Uterus (tissue), 4 donors: ENCODE data around the gene NET1. TPM values are rescaled to one million over a fixed set of nuclear protein-coding genes. Genes with fewer than 3 reads are reported as not detected.

Source experiments
- DNase-seq, 2 donors: peaks; one replicate each; pipeline ENCODE4 v3.0.0-alpha.2; 2019 to 2020
- H3K27ac ChIP-seq, 2 donors: fragments of 200-600 bp; sonication (generic); 1 replicate in 1 of 2; 2 replicates in 1 of 2; pipeline ENCODE4 v1.5.1; 2016 to 2018
- H3K27me3 ChIP-seq, 2 donors: fragments of 200-600 bp; sonication (generic); one replicate each; pipeline ENCODE4 v1.5.1; 2018 to 2019; ENCODE audit warnings: control low read depth in 1 of 2
- H3K36me3 ChIP-seq, 2 donors: fragments of 200-600 bp; sonication (generic); one replicate each; pipeline ENCODE4 v1.5.1; 2019; ENCODE audit warnings: control low read depth in 1 of 2
- H3K4me1 ChIP-seq, 2 donors: fragments of 200-600 bp; sonication (generic); one replicate each; pipeline ENCODE4 v1.5.1; 2018 to 2019; ENCODE audit warnings: control low read depth in 1 of 2
- H3K4me3 ChIP-seq, 2 donors: fragments of 200-600 bp; sonication (generic); 1 replicate in 1 of 2; 2 replicates in 1 of 2; pipeline ENCODE4 v1.5.1; 2018 to 2019; ENCODE audit warnings: mild to moderate bottlenecking in 1 of 2
- H3K9me3 ChIP-seq, 2 donors: fragments of 200-600 bp; sonication (generic); one replicate each; pipeline ENCODE4 v1.5.1; 2019; ENCODE audit warnings: control low read depth in 1 of 2
- POLR2A ChIP-seq, 2 donors: fragments of 450-650 bp; IDR thresholded peaks; one replicate each; pipeline ENCODE4 v1.6.1; 2016; ENCODE audit warnings: antibody characterized with exemption in 2 of 2, mild to moderate bottlenecking in 1 of 2, moderate library complexity in 1 of 2
- intact Hi-C: fragments of 100-400 bp; cut with DNase I; formaldehyde crosslinking; loops from one replicate; pipeline ENCODE4 v1.15.1; 2023; ENCODE audit warnings: low total_unique reads
- total RNA-seq, 4 donors: library from RNA; depleted of rRNA in 3 of 4; stranded (reverse); fragments of >200 nt in 3 of 4; gene quantifications; one replicate each; pipeline versions ENCODE4 v1.1.0 to v1.2.4, GENCODE V29; 2014 to 2023
- TF ChIP-seq, protein P1 (sequence below), 4 experiments: fragments of 200-600 bp in 2 of 4; fragments of 450-650 bp in 2 of 4; sonication (generic) in 2 of 4; IDR thresholded peaks; one replicate each; pipeline ENCODE4 v1.5.1; 2016 to 2019; ENCODE audit warnings: antibody characterized with exemption in 4 of 4, mild to moderate bottlenecking in 2 of 4, moderate library complexity in 1 of 4
- donor health status: DM: yes; HTN: yes; CAD: no.

Gene NET1
- total RNA-seq, 4 donors from 2014 or later = 21.0 to 126 (median 87.0) TPM

DNA sequence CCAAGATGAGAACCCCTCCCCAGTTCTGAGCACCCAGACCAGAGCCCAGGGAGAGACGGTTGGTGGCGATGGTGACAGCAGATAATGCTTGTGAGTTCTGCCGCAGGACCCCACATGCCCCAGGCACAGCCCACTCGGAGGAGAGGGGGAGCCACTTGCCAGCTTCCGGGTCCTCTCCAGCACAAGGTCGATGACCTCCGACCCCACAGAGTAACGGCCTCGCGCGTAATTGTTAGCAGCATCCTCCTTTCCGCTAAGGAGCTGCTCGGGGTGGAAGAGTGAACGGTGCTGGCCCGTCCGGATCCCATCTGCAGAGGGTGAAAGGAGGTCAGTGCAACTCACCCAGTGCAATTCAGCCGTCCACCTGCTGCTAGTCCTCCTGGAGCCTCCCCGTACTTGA, 17.2 kb upstream of the NET1 start:
- no peaks in the 10 kb centered on the region for H3K4me1 ChIP-seq
- intact Hi-C loops = no loop called here
- H3K4me3 ChIP-seq = no peak overlapping the region
- no peaks in the 10 kb centered on the region for H3K9me3 ChIP-seq
- TF ChIP-seq, protein P1, sequence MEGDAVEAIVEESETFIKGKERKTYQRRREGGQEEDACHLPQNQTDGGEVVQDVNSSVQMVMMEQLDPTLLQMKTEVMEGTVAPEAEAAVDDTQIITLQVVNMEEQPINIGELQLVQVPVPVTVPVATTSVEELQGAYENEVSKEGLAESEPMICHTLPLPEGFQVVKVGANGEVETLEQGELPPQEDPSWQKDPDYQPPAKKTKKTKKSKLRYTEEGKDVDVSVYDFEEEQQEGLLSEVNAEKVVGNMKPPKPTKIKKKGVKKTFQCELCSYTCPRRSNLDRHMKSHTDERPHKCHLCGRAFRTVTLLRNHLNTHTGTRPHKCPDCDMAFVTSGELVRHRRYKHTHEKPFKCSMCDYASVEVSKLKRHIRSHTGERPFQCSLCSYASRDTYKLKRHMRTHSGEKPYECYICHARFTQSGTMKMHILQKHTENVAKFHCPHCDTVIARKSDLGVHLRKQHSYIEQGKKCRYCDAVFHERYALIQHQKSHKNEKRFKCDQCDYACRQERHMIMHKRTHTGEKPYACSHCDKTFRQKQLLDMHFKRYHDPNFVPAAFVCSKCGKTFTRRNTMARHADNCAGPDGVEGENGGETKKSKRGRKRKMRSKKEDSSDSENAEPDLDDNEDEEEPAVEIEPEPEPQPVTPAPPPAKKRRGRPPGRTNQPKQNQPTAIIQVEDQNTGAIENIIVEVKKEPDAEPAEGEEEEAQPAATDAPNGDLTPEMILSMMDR (IDR thresholded peaks at IDR 0.05) = no peak
- no peak for TF ChIP-seq POLR2A (IDR thresholded peaks at IDR 0.05)
- no peaks in the 10 kb centered on the region for H3K36me3 ChIP-seq
- H3K27me3 ChIP-seq = no peaks in the 10 kb centered on the region
- no peak overlapping the region for H3K27ac ChIP-seq
- DNase-seq = no peak

DNA sequence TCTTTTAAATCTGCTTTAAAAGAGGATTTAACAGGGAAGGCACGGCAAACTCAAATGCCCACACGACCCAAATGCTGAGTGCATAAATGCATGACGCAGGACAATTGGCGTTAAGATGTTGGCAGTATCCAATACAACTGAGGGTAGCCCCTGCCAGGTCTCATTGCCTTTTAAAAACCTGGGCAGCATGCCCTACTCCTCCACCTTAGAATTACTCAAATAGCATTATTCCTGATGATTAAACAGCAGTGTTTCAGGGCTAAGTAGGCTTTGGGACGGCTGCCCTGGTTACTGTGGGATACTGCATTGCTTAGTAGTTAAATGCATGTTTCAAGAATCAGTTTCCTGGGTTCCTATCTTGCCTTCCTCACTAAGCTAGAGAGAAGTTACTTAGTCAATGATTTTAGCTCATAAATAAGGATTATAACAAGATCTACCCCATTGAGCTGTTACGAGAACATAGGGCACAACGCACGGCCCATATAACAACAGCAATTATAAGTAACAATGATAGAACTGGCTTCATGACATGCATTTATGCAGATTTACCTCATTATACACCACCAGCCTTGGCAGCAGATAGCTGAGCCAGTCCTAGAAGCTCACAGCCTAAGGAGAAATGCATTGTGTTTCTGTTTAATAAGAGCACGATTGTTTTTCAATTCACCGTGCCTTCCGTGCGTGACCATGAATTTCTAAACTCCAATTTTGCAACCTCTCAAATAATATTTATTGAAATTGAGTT, 15.6 kb upstream of the NET1 start:
- intact Hi-C loops = no loop called here

DNA sequence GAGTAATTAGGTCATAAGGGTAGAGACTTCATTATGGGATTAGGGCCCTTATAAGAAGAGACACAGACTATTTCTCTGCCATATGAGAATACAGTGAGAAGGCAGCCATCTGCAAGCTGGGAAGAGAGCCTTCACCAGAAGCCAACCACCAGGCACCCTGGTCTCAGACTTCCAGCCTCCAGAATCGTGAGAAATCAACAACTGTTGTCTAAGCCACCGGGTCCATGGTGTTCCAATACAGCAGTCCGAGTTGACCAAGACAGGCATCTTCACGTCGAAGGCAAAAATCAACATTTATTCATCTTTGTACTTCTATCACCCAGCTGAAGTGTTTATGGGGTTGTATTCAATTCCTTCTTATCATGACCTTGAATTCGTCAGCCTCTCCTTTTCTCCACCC, 13.0 kb upstream of the NET1 start:
- H3K27ac ChIP-seq = no peak overlapping the region
- intact Hi-C loops = no loop called here
- DNase-seq = no peak
- H3K9me3 ChIP-seq = no peaks in the 10 kb centered on the region
- H3K4me1 ChIP-seq = no peaks in the 10 kb centered on the region
- H3K36me3 ChIP-seq = no peaks in the 10 kb centered on the region
- no peaks in the 10 kb centered on the region for H3K27me3 ChIP-seq
- TF ChIP-seq, protein P1 (IDR thresholded peaks at IDR 0.05) = no peak
- TF ChIP-seq POLR2A (IDR thresholded peaks at IDR 0.05) = no peak
- H3K4me3 ChIP-seq = no peak overlapping the region

More for the DNA sequence above, 15.6 kb upstream of the NET1 start:
- H3K4me3 ChIP-seq = no peak overlapping the region
- no peaks in the 10 kb centered on the region for H3K36me3 ChIP-seq
- no peak for TF ChIP-seq POLR2A (IDR thresholded peaks at IDR 0.05)
- TF ChIP-seq, protein P1 (IDR thresholded peaks at IDR 0.05) = no peak
- H3K4me1 ChIP-seq = no peaks in the 10 kb centered on the region
- H3K27ac ChIP-seq = no peak overlapping the region
- H3K9me3 ChIP-seq = no peaks in the 10 kb centered on the region
- no peak for DNase-seq
- no peaks in the 10 kb centered on the region for H3K27me3 ChIP-seq

DNA sequence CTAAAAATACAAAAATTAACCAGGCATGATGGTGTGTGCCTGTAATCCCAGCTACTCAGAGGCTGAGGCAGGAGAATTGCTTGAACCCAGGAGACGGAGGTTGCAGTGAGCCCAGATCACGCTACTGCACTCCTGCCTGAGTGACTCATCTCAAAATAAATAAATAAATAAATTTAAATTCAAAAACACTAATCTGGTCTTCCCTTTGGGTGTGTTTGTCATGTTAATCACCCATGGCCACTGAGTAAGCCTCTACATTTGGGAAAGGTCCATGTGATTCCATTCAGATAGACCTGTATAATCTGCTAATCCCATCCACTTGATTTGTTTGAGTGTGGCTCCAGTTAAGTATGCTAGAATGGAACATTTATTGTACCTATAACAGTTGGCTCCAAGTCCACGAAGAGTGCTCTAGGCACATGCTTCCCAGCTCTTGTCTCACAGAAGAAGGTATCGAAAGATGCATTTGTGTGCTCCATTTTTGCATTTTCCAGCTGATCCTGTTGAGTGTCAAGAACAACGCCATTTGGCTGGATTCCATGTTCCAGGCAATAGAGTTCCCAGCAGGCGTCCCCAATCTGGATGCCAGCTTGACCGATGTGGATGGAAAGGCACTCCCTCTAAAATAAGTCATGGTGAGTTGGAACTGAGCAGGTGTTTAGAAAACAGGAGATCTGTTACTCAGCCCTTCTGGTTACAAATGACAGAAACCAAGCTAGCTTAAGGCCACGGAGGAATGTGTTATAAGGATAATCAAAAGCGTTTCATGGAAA, 11.7 kb upstream of the NET1 start:
- Histone ChIP-seq H3K27ac (no peak overlapping the region), H3K4me1 (no peaks in the 10 kb centered on the region), H3K4me3 (no peak overlapping the region), H3K27me3 (no peaks in the 10 kb centered on the region), H3K9me3 (no peaks in the 10 kb centered on the region), H3K36me3 (no peaks in the 10 kb centered on the region)
- TF ChIP-seq, protein P1 (IDR thresholded peaks at IDR 0.05) = no peak
- TF ChIP-seq POLR2A (IDR thresholded peaks at IDR 0.05) = no peak
- DNase-seq = no peak
- intact Hi-C loops = no loop called here

DNA sequence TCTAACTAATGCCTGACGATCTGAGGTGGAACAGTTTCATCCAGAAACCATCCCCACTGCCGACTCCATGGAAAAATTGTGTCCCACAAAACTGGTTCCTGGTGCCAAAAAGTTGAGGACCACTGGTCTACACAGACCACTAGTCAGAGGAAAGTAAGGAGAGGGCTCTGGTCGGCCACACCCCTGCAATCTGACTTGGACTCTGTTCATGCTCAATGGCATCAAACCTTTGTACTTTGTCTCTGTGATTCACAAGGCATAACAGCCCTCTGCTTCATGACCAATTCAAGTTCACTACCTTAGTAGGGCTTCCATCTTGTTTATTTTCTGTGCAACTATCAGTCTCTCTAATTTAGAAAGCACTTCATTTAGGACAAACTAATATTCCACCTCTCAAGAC, 9.6 kb upstream of the NET1 start:
- no peak for DNase-seq
- Histone ChIP-seq H3K27ac (no peak overlapping the region), H3K4me3 (no peak overlapping the region), H3K36me3 (no peaks in the 10 kb centered on the region), H3K4me1 (no peaks in the 10 kb centered on the region), H3K9me3 (no peaks in the 10 kb centered on the region), H3K27me3 (no peaks in the 10 kb centered on the region)
- intact Hi-C loops = no loop called here
- TF ChIP-seq, protein P1 (IDR thresholded peaks at IDR 0.05) = no peak
